ENCODE data around the gene FAM83C. TPM values are rescaled to one million over a fixed set of nuclear protein-coding genes. Genes with fewer than 3 reads are reported as not detected.

The FAM83C gene
- total RNA-seq, 1 experiment from 2014 or later, result not detected

GRCh38 chr20:35243317-35243716 lies 48.9 kb downstream of the FAM83C start:
- ChIA-PET CTCF (no interaction called here), POLR2A (ENCODE audit: unreplicated experiment) (no interaction called here)
- no peak overlapping the region for H3K4me2 ChIP-seq (ENCODE audit: low read length)
- no peak for TF ChIP-seq EZH2phosphoT487 (IDR thresholded peaks at IDR 0.05; ENCODE audit: borderline replicate concordance, low read length)
- TF ChIP-seq EZH2 (IDR thresholded peaks at IDR 0.05; ENCODE audit: low read length, unreplicated experiment), result no peak
- TF ChIP-seq CTCF (conservative IDR thresholded peaks at IDR 0.05; ENCODE audit: low read depth, low read length), result no peak
- no peak overlapping the region for H2AFZ ChIP-seq (ENCODE audit: low read length)
- ATAC-seq, result no peak
- no peaks in the 10 kb centered on the region for H3K9me2 ChIP-seq (replicated peaks; ENCODE audit: low read length)
- H3K27ac ChIP-seq (ENCODE audit: low read length), result no peak overlapping the region
- no peaks in the 10 kb centered on the region for H4K20me1 ChIP-seq (ENCODE audit: low read length)
- no peak overlapping the region for H3K4me3 ChIP-seq (ENCODE audit: low read length)
- H3K36me3 ChIP-seq (ENCODE audit: low read depth, low read length), result no peaks in the 10 kb centered on the region
- H3K9ac ChIP-seq (ENCODE audit: low read length), result no peak overlapping the region
- intact Hi-C loops (cut with micrococcal nuclease), result no loop called here
- no peaks in the 10 kb centered on the region for H3K79me2 ChIP-seq (ENCODE audit: low read length)
- DNase-seq, result no peak
- H3K9me3 ChIP-seq (ENCODE audit: low read length), result no peaks in the 10 kb centered on the region
- no peaks in the 10 kb centered on the region for H3K27me3 ChIP-seq (ENCODE audit: low read length)
- no TSS peak for BruUV-seq (replicated peaks)
- H3K4me1 ChIP-seq (ENCODE audit: insufficient read depth, low read length), result no peaks in the 10 kb centered on the region
- H3F3A ChIP-seq (ENCODE audit: low read length, unreplicated experiment), result no peaks in the 10 kb centered on the region

- no peak for TF ChIP-seq EZH2 (IDR thresholded peaks at IDR 0.05; ENCODE audit: low read length, unreplicated experiment)
- TF ChIP-seq CTCF (conservative IDR thresholded peaks at IDR 0.05; ENCODE audit: low read depth, low read length), result no peak
- no peak overlapping the region for H3K4me2 ChIP-seq (ENCODE audit: low read length)
Observed at GRCh38 chr20:35240811-35241293, 51.4 kb downstream of the FAM83C start.

GRCh38 chr20:35240083-35240810 lies 52.0 kb downstream of the FAM83C start:
- no TSS peak for BruUV-seq (replicated peaks)
- Histone ChIP-seq H2AFZ (ENCODE audit: low read length) (no peak overlapping the region), H3K4me1 (ENCODE audit: insufficient read depth, low read length) (no peaks in the 10 kb centered on the region), H4K20me1 (ENCODE audit: low read length) (no peaks in the 10 kb centered on the region), H3K9me2 (replicated peaks; ENCODE audit: low read length) (no peaks in the 10 kb centered on the region), H3K27ac (ENCODE audit: low read length) (no peak overlapping the region), H3K27me3 (ENCODE audit: low read length) (no peaks in the 10 kb centered on the region), H3K79me2 (ENCODE audit: low read length) (no peaks in the 10 kb centered on the region), H3K9ac (ENCODE audit: low read length) (no peak overlapping the region), H3F3A (ENCODE audit: low read length, unreplicated experiment) (no peaks in the 10 kb centered on the region), H3K4me2 (ENCODE audit: low read length) (no peak overlapping the region), H3K36me3 (ENCODE audit: low read depth, low read length) (no peaks in the 10 kb centered on the region), H3K9me3 (ENCODE audit: low read length) (no peaks in the 10 kb centered on the region), H3K4me3 (ENCODE audit: low read length) (no peak overlapping the region)
- ChIA-PET CTCF (no interaction called here), POLR2A (ENCODE audit: unreplicated experiment) (no interaction called here)
- no peak for ATAC-seq
- DNase-seq, result no peak
- intact Hi-C loops (cut with micrococcal nuclease), result no loop called here
- TF ChIP-seq EZH2phosphoT487 (IDR thresholded peaks at IDR 0.05; ENCODE audit: borderline replicate concordance, low read length) (no peak), EZH2 (IDR thresholded peaks at IDR 0.05; ENCODE audit: low read length, unreplicated experiment) (no peak), CTCF (conservative IDR thresholded peaks at IDR 0.05; ENCODE audit: low read depth, low read length) (no peak)

More at GRCh38 chr20:35240811-35241293, 51.4 kb downstream of the FAM83C start:
- Histone ChIP-seq H3K9me3 (ENCODE audit: low read length) (no peaks in the 10 kb centered on the region), H3K36me3 (ENCODE audit: low read depth, low read length) (no peaks in the 10 kb centered on the region), H3K9ac (ENCODE audit: low read length) (no peak overlapping the region), H3K4me3 (ENCODE audit: low read length) (no peak overlapping the region), H2AFZ (ENCODE audit: low read length) (no peak overlapping the region), H3K4me1 (ENCODE audit: insufficient read depth, low read length) (no peaks in the 10 kb centered on the region), H3K27me3 (ENCODE audit: low read length) (no peaks in the 10 kb centered on the region), H3F3A (ENCODE audit: low read length, unreplicated experiment) (no peaks in the 10 kb centered on the region), H3K79me2 (ENCODE audit: low read length) (no peaks in the 10 kb centered on the region), H4K20me1 (ENCODE audit: low read length) (no peaks in the 10 kb centered on the region), H3K9me2 (replicated peaks; ENCODE audit: low read length) (no peaks in the 10 kb centered on the region), H3K27ac (ENCODE audit: low read length) (no peak overlapping the region)
- DNase-seq (no peak), ATAC-seq (no peak)
- no TSS peak for BruUV-seq (replicated peaks)
- ChIA-PET POLR2A (ENCODE audit: unreplicated experiment) (interaction anchor here (0.6 kb wide), 1 partner anchor 196 kb away, joined by 4 read pairs; no protein-coding TSS in a partner anchor), CTCF (no interaction called here)
- intact Hi-C loops (cut with micrococcal nuclease), result no loop called here
